Breast epithelium (tissue), 4 donors: Measurements from ENCODE around the gene NOM1. TPM values are rescaled to one million over a fixed set of nuclear protein-coding genes. Genes with fewer than 3 reads are reported as not detected.
"Not testable (repeated sequence)": the region's sequence is repeated elsewhere in the genome, so short reads cannot be mapped to it uniquely, and the experiment has no call there.

Experiments
- DNase-seq, 2 donors: peaks; one replicate each; pipeline ENCODE4 v3.0.0-alpha.2; 2019; ENCODE audit warnings: low spot score in 2 of 2
- H3K27ac ChIP-seq, 2 donors: fragments of 200-600 bp; sonication (generic) in 1 of 2; one replicate each; pipeline ENCODE4 v1.5.1; 2016 to 2019; ENCODE audit warnings: mild to moderate bottlenecking in 1 of 2
- H3K27me3 ChIP-seq, 2 donors: fragments of 200-600 bp; sonication (generic) in 1 of 2; one replicate each; pipeline versions ENCODE4 v1.5.1 to v1.6.0; 2017 to 2019; ENCODE audit warnings: control low read depth in 1 of 2, mild to moderate bottlenecking in 1 of 2
- H3K36me3 ChIP-seq: fragments of 200-600 bp; one replicate; pipeline ENCODE4 v1.5.1; 2019
- H3K4me1 ChIP-seq, 2 donors: fragments of 200-600 bp; sonication (generic); one replicate each; pipeline ENCODE4 v1.5.1; 2016 to 2019; ENCODE audit warnings: control low read depth in 1 of 2
- H3K4me3 ChIP-seq, 3 donors: fragments of 200-600 bp; sonication (generic); 1 replicate in 2 of 3; 2 replicates in 1 of 3; pipeline ENCODE4 v1.5.1; 2016 to 2019; ENCODE audit warnings: mild to moderate bottlenecking in 3 of 3, moderate library complexity in 2 of 3
- H3K9me3 ChIP-seq, 2 donors: fragments of 200-600 bp; sonication (generic) in 1 of 2; one replicate each; pipeline ENCODE4 v1.5.1; 2016 to 2019; ENCODE audit warnings: control low read depth in 1 of 2
- POLR2A ChIP-seq: fragments of 450-650 bp; IDR thresholded peaks from one replicate; pipeline ENCODE4 v1.6.1; 2016; ENCODE audit warnings: antibody characterized with exemption, mild to moderate bottlenecking, moderate library complexity
- POLR2AphosphoS5 ChIP-seq, 3 donors: sonication (generic); formaldehyde crosslinking; IDR thresholded peaks; one replicate each; pipeline ENCODE4 v1.6.1; 2017; ENCODE audit warnings: antibody characterized with exemption in 3 of 3
- intact Hi-C: fragments of 100-400 bp; cut with DNase I; formaldehyde crosslinking; loops from one replicate; pipeline ENCODE4 v1.15.1; 2023; ENCODE audit warnings: low total_unique reads
- total RNA-seq, 3 donors: library from RNA; depleted of rRNA; stranded (reverse); fragments of >200 nt; gene quantifications; one replicate each; pipeline ENCODE4 v1.1.0, GENCODE V29; 2016
- TF ChIP-seq, protein P1 (sequence below), 3 donors: fragments of 450-650 bp; IDR thresholded peaks; one replicate each; pipeline ENCODE4 v1.5.1; 2016 to 2017; ENCODE audit warnings: antibody characterized with exemption in 3 of 3, mild to moderate bottlenecking in 3 of 3, moderate library complexity in 3 of 3

NOM1 gene, protein sequence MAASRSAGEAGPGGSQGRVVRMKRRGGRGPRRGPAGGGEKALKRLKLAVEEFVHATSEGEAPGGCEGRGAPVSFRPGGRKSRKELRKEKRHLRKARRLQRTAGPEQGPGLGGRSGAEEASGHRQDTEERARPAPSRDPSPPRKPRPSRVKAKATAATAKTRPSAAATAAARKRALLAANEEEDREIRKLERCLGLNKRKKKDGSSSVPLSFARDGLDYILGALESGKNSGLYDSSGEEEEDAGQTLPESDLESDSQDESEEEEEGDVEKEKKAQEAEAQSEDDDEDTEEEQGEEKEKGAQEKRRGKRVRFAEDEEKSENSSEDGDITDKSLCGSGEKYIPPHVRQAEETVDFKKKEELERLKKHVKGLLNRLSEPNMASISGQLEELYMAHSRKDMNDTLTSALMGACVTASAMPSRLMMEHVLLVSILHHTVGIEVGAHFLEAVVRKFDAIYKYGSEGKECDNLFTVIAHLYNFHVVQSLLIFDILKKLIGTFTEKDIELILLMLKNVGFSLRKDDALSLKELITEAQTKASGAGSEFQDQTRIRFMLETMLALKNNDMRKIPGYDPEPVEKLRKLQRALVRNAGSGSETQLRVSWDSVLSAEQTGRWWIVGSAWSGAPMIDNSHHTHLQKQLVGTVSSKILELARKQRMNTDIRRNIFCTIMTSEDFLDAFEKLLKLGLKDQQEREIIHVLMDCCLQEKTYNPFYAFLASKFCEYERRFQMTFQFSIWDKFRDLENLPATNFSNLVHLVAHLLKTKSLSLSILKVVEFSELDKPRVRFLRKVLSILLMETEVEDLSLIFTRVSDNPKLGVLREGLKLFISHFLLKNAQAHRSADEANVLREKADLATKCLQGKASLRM
- total RNA-seq, result 10 to 100 TPM; 17.1 to 31.5 (median 25.2) TPM

DNA sequence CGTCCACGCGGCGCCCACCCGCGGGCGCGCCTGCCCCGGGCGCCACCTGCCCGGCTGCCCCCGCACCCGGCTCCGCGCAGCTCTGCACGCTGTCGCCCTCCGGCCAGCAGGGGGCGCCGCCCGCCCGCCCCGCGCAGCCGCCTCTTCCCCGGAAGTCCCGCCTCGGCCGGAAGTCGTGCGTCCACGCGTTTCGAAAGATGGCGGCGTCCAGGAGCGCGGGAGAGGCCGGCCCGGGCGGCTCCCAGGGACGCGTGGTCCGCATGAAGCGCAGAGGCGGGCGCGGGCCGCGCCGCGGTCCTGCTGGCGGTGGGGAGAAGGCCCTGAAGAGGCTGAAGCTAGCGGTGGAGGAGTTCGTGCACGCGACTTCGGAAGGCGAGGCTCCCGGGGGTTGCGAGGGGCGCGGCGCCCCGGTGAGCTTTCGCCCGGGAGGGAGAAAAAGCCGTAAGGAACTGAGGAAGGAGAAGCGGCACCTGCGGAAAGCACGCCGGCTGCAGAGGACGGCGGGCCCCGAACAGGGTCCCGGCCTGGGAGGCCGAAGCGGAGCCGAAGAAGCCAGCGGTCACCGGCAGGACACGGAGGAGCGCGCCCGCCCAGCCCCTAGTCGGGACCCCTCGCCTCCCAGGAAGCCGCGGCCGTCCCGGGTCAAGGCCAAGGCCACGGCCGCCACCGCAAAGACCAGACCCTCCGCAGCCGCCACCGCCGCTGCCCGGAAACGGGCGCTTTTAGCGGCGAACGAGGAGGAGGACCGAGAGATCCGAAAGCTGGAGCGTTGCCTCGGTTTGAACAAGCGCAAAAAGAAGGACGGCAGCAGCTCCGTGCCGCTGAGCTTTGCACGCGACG is at the start of gene NOM1:
Gene NOM1 (plus strand): TSS at position 172 of the 840 bp plus-strand sequence. CDS start 26 bp downstream, at position 198.
- Histone ChIP-seq H3K4me1 (peaks cover 0 to 13% of the 10 kb centered on the region in 2 donors), H3K4me3 (peak within 1 kb of the TSS; percentile 84 to 99 (median 97)), H3K27me3 (no peaks in the 10 kb centered on the region), H3K36me3 (no peaks in the 10 kb centered on the region), H3K9me3 (no peaks in the 10 kb centered on the region), H3K27ac (no peak within 1 kb of the TSS)
- peak; percentile 66 to 86 for DNase-seq
- intact Hi-C loops, result loop anchor here (10.0 kb wide), 1 partner anchor 1935 kb away; no protein-coding TSS in a partner anchor
- TF ChIP-seq POLR2AphosphoS5 (IDR thresholded peaks at IDR 0.05) (peak; percentile 53 to 72 (median 53)), POLR2A (no peak)
- TF ChIP-seq, protein P1, sequence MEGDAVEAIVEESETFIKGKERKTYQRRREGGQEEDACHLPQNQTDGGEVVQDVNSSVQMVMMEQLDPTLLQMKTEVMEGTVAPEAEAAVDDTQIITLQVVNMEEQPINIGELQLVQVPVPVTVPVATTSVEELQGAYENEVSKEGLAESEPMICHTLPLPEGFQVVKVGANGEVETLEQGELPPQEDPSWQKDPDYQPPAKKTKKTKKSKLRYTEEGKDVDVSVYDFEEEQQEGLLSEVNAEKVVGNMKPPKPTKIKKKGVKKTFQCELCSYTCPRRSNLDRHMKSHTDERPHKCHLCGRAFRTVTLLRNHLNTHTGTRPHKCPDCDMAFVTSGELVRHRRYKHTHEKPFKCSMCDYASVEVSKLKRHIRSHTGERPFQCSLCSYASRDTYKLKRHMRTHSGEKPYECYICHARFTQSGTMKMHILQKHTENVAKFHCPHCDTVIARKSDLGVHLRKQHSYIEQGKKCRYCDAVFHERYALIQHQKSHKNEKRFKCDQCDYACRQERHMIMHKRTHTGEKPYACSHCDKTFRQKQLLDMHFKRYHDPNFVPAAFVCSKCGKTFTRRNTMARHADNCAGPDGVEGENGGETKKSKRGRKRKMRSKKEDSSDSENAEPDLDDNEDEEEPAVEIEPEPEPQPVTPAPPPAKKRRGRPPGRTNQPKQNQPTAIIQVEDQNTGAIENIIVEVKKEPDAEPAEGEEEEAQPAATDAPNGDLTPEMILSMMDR (IDR thresholded peaks at IDR 0.05), result peak in 1 of 3 donors; percentile 98

DNA sequence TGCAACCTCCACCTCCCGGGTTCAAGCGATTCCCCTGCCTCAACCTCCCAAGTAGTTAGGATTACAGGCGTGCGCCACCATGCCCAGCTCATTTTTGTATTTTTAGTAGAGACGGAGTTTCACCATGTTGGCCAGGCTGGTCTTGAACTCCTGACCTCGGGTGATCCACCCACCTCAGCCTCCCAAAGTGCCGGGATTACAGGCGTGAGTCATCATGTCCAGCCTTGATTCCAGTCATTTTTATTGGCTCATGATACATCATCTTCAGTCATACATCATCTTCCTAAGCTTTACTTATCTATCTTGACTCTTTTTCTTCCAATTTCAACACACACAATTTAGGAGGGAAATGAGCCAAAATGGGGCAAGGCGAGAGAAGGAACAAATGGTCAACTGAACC is 49.4 kb upstream of the NOM1 start:
- intact Hi-C loops, H3K27ac ChIP-seq, H3K27me3 ChIP-seq, H3K4me3 ChIP-seq, H3K36me3 ChIP-seq, DNase-seq, H3K4me1 ChIP-seq, H3K9me3 ChIP-seq: not testable (repeated sequence)

DNA sequence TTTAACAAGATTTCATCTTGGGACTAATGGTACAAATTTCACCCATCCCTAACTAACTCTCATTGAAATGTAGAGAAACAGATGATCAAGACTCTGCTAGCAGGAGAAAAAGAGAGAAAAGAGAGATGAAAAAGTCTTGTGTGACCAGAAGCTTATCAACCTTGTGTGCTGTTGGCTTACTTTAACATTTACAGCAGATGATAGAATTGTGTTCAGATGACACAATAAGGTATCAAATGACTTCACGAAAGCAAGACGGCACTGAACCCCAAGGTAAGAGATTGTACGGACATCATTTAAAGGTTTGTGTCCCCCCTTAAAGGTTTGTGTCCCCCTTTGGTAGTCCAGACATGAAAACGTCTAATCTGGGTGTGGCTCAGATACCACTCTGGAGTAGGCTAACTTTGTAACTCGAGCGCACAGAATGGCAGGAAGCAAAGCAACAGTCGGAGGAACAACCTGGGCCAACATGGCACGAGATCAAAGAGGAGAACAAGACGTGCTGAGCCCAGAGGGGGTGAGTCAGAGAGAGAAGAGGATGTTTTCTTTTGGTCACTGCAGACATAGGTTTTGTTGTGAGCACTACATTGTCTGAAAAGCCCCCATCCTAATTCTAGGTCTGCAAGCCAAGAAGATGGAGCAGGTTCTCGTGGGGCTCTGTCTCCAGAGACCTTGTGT is 46.1 kb upstream of the NOM1 start:
- Histone ChIP-seq H3K27me3 (no peaks in the 10 kb centered on the region), H3K36me3 (no peaks in the 10 kb centered on the region), H3K9me3 (no peaks in the 10 kb centered on the region), H3K4me1 (no peaks in the 10 kb centered on the region), H3K27ac (peak overlapping the region in 1 of 2 donors; percentile 63), H3K4me3 (peak overlapping the region in 1 of 3 donors; percentile 15)
- TF ChIP-seq, protein P1 (IDR thresholded peaks at IDR 0.05), result no peak
- TF ChIP-seq POLR2AphosphoS5 (IDR thresholded peaks at IDR 0.05), result peak; percentile 46 to 83 (median 53)
- intact Hi-C loops, result no loop called here
- DNase-seq, result peak in 1 of 2 donors; percentile 43

DNA sequence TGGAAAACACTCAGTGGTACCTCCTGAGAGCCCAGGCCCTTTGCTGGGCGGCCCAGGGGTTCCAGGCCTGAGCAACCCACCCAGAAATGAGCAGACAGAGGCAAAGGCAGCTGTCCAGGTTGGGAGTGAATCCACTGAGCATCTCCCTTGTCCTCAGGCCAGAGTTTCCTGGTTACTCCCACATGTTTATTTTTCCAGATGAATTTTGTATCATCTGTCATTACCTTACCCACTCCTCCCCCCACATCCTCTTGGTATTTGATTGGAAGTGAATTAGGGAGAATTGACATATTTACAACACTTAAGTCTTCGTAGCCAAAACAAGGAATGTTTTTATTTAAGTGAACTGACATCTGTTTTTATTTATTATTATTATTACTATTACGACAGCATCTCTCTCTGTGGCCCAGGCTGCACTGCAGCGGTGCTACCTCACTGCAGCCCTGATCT is 43.3 kb upstream of the NOM1 start:
- H3K27me3 ChIP-seq, result no peaks in the 10 kb centered on the region
- no peaks in the 10 kb centered on the region for H3K9me3 ChIP-seq
- intact Hi-C loops, result no loop called here
- TF ChIP-seq POLR2AphosphoS5 (IDR thresholded peaks at IDR 0.05) (no peak), POLR2A (no peak)
- TF ChIP-seq, protein P1 (IDR thresholded peaks at IDR 0.05), result no peak
- DNase-seq, result no peak
- H3K4me1 ChIP-seq, result no peaks in the 10 kb centered on the region
- no peak overlapping the region for H3K4me3 ChIP-seq
- H3K27ac ChIP-seq, result no peak overlapping the region
- no peaks in the 10 kb centered on the region for H3K36me3 ChIP-seq

DNA sequence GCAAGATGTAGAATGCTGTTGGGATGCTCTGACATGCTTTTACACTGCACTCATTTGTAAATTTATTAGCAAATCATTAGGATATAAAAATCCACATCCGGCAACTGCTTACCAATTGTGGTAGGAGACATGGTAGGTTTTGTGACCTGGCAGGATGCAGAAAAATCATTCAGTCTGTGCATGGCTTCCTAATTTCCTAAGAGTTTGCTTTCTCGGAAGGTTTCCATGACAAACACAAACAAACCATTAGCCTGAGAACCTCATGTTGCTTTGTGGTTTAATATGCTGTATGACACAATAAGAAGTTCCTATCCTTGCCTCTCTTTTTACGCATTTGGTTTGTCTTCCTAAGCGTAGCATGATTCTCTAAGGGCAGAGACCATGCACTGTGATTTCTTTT is 41.9 kb upstream of the NOM1 start:
- H3K4me3 ChIP-seq, result no peak overlapping the region
- intact Hi-C loops, result no loop called here
- no peaks in the 10 kb centered on the region for H3K4me1 ChIP-seq
- no peaks in the 10 kb centered on the region for H3K27me3 ChIP-seq
- H3K9me3 ChIP-seq, result no peaks in the 10 kb centered on the region
- H3K36me3 ChIP-seq, result no peaks in the 10 kb centered on the region
- H3K27ac ChIP-seq, result peak overlapping the region in 1 of 2 donors; percentile 82
- TF ChIP-seq POLR2AphosphoS5 (IDR thresholded peaks at IDR 0.05) (no peak), POLR2A (no peak)
- TF ChIP-seq, protein P1 (IDR thresholded peaks at IDR 0.05), result no peak
- no peak for DNase-seq

DNA sequence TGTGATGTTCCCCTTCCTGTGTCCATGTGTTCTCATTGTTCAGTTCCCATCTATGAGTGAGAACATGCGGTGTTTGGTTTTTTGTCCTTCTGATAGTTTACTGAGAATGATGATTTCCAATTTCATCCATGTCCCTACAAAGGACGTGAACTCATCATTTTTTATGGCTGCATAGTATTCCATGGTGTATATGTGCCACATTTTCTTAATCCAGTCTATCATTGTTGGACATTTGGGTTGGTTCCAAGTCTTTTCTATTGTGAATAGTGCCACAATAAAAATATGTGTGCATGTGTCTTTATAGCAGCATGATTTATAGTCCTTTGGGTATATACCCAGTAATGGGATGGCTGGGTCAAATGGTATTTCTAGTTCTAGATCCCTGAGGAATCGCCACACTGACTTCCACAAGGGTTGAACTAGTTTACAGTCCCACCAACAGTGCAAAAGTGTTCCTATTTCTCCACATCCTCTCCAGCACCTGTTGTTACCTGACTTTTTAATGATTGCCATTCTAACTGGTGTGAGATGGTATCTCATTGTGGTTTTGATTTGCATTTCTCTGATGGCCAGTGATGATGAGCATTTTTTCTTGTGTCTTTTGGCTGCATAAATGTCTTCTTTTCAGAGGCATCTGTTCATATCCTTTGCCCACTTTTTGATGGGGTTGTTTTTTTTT is 39.8 kb upstream of the NOM1 start:
- H3K4me1 ChIP-seq, H3K9me3 ChIP-seq, H3K36me3 ChIP-seq, intact Hi-C loops, DNase-seq, H3K27ac ChIP-seq, H3K4me3 ChIP-seq, H3K27me3 ChIP-seq: not testable (repeated sequence)
